Testis (tissue), 3 donors: ENCODE measurements around the gene CACNA1C. TPM values are rescaled to one million over a fixed set of nuclear protein-coding genes. Genes with fewer than 3 reads are reported as not detected.

ENCODE experiments used
- DNase-seq: peaks from one replicate; pipeline ENCODE4 v3.0.0-alpha.2; 2019
- H3K27ac ChIP-seq, 2 donors: fragments of 200-600 bp; sonication (generic); one replicate each; pipeline ENCODE4 v1.5.1; 2019
- H3K27me3 ChIP-seq: fragments of 200-600 bp; sonication (generic); one replicate; pipeline ENCODE4 v1.5.1; 2019
- H3K36me3 ChIP-seq: fragments of 200-600 bp; sonication (generic); one replicate; pipeline ENCODE4 v1.5.1; 2017; ENCODE audit warnings: low read depth; ENCODE audit errors: missing control alignments
- H3K4me1 ChIP-seq: fragments of 200-600 bp; sonication (generic); one replicate; pipeline ENCODE4 v1.5.1; 2019
- H3K4me3 ChIP-seq, 2 donors: fragments of 200-600 bp; sonication (generic); one replicate each; pipeline ENCODE4 v1.5.1; 2017 to 2019
- H3K9me3 ChIP-seq: fragments of 200-600 bp; sonication (generic); one replicate; pipeline ENCODE4 v1.5.1; 2017
- POLR2A ChIP-seq: fragments of 450-650 bp; IDR thresholded peaks from one replicate; pipeline ENCODE4 v1.6.1; 2017; ENCODE audit warnings: antibody characterized with exemption, mild to moderate bottlenecking, moderate library complexity
- WGBS, 2 donors: methylation state at CpG; one replicate each; pipeline ENCODE4 v1.1.5; 2018; 5-methylcytosine and 5-hydroxymethylcytosine counted together
- intact Hi-C: fragments of 100-400 bp; cut with DNase I; formaldehyde crosslinking; loops from one replicate; pipeline ENCODE4 v1.15.1; 2023; ENCODE audit warnings: low total_unique reads
- polyA plus RNA-seq: library from polyadenylated mRNA; stranded (reverse); fragments of 350-450 nt; fragmentation: Illumina TruSeq; extraction: RNeasy Lipid Tissue Mini Kit (QIAGEN cat#74804); gene quantifications from one replicate; pipeline ENCODE4 v1.2.3, GENCODE V29; 2014; ENCODE audit warnings: low read depth, low replicate concordance; ENCODE audit not compliant: insufficient read depth
- total RNA-seq, 2 donors: library from RNA; depleted of rRNA; stranded (reverse); fragments of >200 nt; gene quantifications; one replicate each; pipeline ENCODE4 v1.2.3, GENCODE V29; 2016
- TF ChIP-seq, protein P1 (sequence below), 3 experiments: fragments of 450-650 bp in 2 of 3; fragments of 200-600 bp in 1 of 3; sonication (generic) in 1 of 3; IDR thresholded peaks; one replicate each; pipeline ENCODE4 v1.5.1; 2016 to 2019; ENCODE audit warnings: antibody characterized with exemption in 3 of 3, mild to moderate bottlenecking in 2 of 3, moderate library complexity in 1 of 3

CACNA1C gene
- total and polyA plus RNA-seq, 3 donors from 2014 or later: 20.3 to 36.8 (median 32.0) TPM

GRCh38 chr12:2376908-2377657, 324.3 kb downstream of the CACNA1C start:
- no peak overlapping the region for H3K27ac ChIP-seq
- no peaks in the 10 kb centered on the region for H3K36me3 ChIP-seq
- no peaks in the 10 kb centered on the region for H3K4me1 ChIP-seq
- TF ChIP-seq, protein P1, sequence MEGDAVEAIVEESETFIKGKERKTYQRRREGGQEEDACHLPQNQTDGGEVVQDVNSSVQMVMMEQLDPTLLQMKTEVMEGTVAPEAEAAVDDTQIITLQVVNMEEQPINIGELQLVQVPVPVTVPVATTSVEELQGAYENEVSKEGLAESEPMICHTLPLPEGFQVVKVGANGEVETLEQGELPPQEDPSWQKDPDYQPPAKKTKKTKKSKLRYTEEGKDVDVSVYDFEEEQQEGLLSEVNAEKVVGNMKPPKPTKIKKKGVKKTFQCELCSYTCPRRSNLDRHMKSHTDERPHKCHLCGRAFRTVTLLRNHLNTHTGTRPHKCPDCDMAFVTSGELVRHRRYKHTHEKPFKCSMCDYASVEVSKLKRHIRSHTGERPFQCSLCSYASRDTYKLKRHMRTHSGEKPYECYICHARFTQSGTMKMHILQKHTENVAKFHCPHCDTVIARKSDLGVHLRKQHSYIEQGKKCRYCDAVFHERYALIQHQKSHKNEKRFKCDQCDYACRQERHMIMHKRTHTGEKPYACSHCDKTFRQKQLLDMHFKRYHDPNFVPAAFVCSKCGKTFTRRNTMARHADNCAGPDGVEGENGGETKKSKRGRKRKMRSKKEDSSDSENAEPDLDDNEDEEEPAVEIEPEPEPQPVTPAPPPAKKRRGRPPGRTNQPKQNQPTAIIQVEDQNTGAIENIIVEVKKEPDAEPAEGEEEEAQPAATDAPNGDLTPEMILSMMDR (IDR thresholded peaks at IDR 0.05): no peak
- no peak for TF ChIP-seq POLR2A
- no peak overlapping the region for H3K4me3 ChIP-seq
- H3K27me3 ChIP-seq: no peaks in the 10 kb centered on the region
- WGBS, 2 donors: 76 to 79% methylated on average over 14 to 20 of the region's 20 CpGs
- DNase-seq: no peak
- intact Hi-C loops: no loop called here
- H3K9me3 ChIP-seq: no peaks in the 10 kb centered on the region

- intact Hi-C loops: no loop called here
- WGBS, 2 donors: 66 to 76% methylated on average over 7 of the region's 7 CpGs
- Histone ChIP-seq H3K4me1 (no peaks in the 10 kb centered on the region), H3K27ac (no peak overlapping the region), H3K36me3 (no peaks in the 10 kb centered on the region), H3K4me3 (no peak overlapping the region), H3K27me3 (no peaks in the 10 kb centered on the region), H3K9me3 (no peaks in the 10 kb centered on the region)
- no peak for TF ChIP-seq POLR2A
- TF ChIP-seq, protein P1 (IDR thresholded peaks at IDR 0.05): no peak
- no peak for DNase-seq
Observed at GRCh38 chr12:2378835-2379330, 326.1 kb downstream of the CACNA1C start.

GRCh38 chr12:2380946-2381345, 328.2 kb downstream of the CACNA1C start:
- 89 to 94% methylated on average over 2 of the region's 2 CpGs for WGBS, 2 donors
- no peaks in the 10 kb centered on the region for H3K4me1 ChIP-seq

GRCh38 chr12:2382370-2383155, 329.8 kb downstream of the CACNA1C start:
- Histone ChIP-seq H3K27me3 (no peaks in the 10 kb centered on the region), H3K9me3 (no peaks in the 10 kb centered on the region), H3K36me3 (no peaks in the 10 kb centered on the region), H3K4me1 (no peaks in the 10 kb centered on the region), H3K27ac (no peak overlapping the region), H3K4me3 (no peak overlapping the region)
- WGBS, 2 donors: 81 to 88% methylated on average over 5 of the region's 5 CpGs
- DNase-seq: no peak
- no peak for TF ChIP-seq POLR2A
- TF ChIP-seq, protein P1 (IDR thresholded peaks at IDR 0.05): no peak
- intact Hi-C loops: no loop called here

More at GRCh38 chr12:2380946-2381345, 328.2 kb downstream of the CACNA1C start:
- Histone ChIP-seq H3K36me3 (no peaks in the 10 kb centered on the region), H3K27ac (no peak overlapping the region), H3K4me3 (no peak overlapping the region), H3K9me3 (no peaks in the 10 kb centered on the region), H3K27me3 (no peaks in the 10 kb centered on the region)
- intact Hi-C loops: no loop called here
- no peak for DNase-seq
- no peak for TF ChIP-seq POLR2A
- TF ChIP-seq, protein P1 (IDR thresholded peaks at IDR 0.05): no peak
